ENCODE results near the gene E2F1. TPM values are rescaled to one million over a fixed set of nuclear protein-coding genes. Genes with fewer than 3 reads are reported as not detected.

Gene E2F1
- total and polyA plus RNA-seq, 2 of the 4 experiments (the other 2 are of a cell fraction) = 10.9 to 14.0 TPM

- peak overlapping the region; percentile 15 for H2AK9ac ChIP-seq (replicated peaks; ENCODE audit: low read depth, low read length, poor library complexity)
- no peak for ATAC-seq (ENCODE audit: low read depth)
- POLR2A ChIA-PET (ENCODE audit: unreplicated experiment) = no interaction called here
- TF ChIP-seq SMC3 (IDR thresholded peaks at IDR 0.05; ENCODE audit: low read depth, low read length) (no peak), MXI1 (IDR thresholded peaks at IDR 0.05; ENCODE audit: borderline replicate concordance, low read depth, low read length) (no peak), MAFK (IDR thresholded peaks at IDR 0.05; ENCODE audit: low read depth, low read length) (no peak), BHLHE40 (IDR thresholded peaks at IDR 0.05; ENCODE audit: low read depth, low read length) (no peak)
- H3K9me1 ChIP-seq (ENCODE audit: insufficient read depth, low read length) = 0 out of 2 replicates have a peak, but pooled peaks cover 13% of the 10 kb centered on the region
- H4K91ac ChIP-seq (ENCODE audit: insufficient read depth, low read depth, low read length) = no peak overlapping the region
- H3K4me3 ChIP-seq (ENCODE audit: insufficient read depth, low read depth, low read length) = no peak overlapping the region
- no peak overlapping the region for H2BK20ac ChIP-seq (ENCODE audit: low read depth, low read length)
- WGBS, 2 experiments (ENCODE audit: extremely low coverage in 2 of 2, insufficient read length in 1 of 2) = 90% methylated on average over 6 of the region's 8 CpGs; no CpG with 5 or more reads in 1 of the 2 experiments
- peak overlapping the region; percentile 93 to 96; a peak in 1 of 4 replicates for H4K8ac ChIP-seq (ENCODE audit: low read depth in 2 of 2, low read length in 2 of 2)
- no peak overlapping the region for H4K5ac ChIP-seq (ENCODE audit: low read depth, low read length)
- no peaks in the 10 kb centered on the region for H3K9me3 ChIP-seq (ENCODE audit: control insufficient read depth, insufficient read depth, low read length)
- no peak overlapping the region for H3K4me2 ChIP-seq (ENCODE audit: low read depth, low read length)
- H2BK120ac ChIP-seq (ENCODE audit: low read depth, low read length) = no peak overlapping the region
- dilution Hi-C loops (cut with HindIII; ENCODE audit: low sequenced_read_pairs, unreplicated experiment) (no loop called here), intact Hi-C loops (cut with micrococcal nuclease) (no loop called here), in situ Hi-C loops (cut with MboI; ENCODE audit: low sequenced_read_pairs) (no loop called here)
- H3K9ac ChIP-seq (ENCODE audit: low read depth, low read length) = no peak overlapping the region
- H3K14ac ChIP-seq (replicated peaks; ENCODE audit: low read depth, low read length) = no peak overlapping the region
- peaks cover 9% of the 10 kb centered on the region for H3K4me1 ChIP-seq (ENCODE audit: control insufficient read depth, insufficient read depth, low read length)
- H2AK5ac ChIP-seq (ENCODE audit: low read depth, low read length) = no peak overlapping the region
- CTCF ChIA-PET = no interaction called here
- DNase-seq = no peak
- H3K4ac ChIP-seq (ENCODE audit: low read depth, low read length) = no peak overlapping the region
- H3K27ac ChIP-seq (ENCODE audit: insufficient read depth, low read length) = no peak overlapping the region
- H3K23ac ChIP-seq (ENCODE audit: low read depth, low read length) = no peak overlapping the region
- H3K18ac ChIP-seq (ENCODE audit: low read depth, low read length) = no peak overlapping the region
- peaks cover 7 to 22% of the 10 kb centered on the region in 2 experiments; a peak in 2 of 4 replicates for H3K79me1 ChIP-seq (ENCODE audit: low read depth in 1 of 2, low read length in 2 of 2)
- no peaks in the 10 kb centered on the region for H3K27me3 ChIP-seq (ENCODE audit: control insufficient read depth, insufficient read depth, low read length)
- H2BK15ac ChIP-seq (ENCODE audit: low read depth, low read length) = no peak overlapping the region
- peaks cover 2% of the 10 kb centered on the region; the same call in 1 of the 2 replicates for H4K20me1 ChIP-seq (ENCODE audit: insufficient read depth, low read length)
- peak overlapping the region; percentile 46 for H2AFZ ChIP-seq (replicated peaks; ENCODE audit: low read length, poor library complexity)
- no peak overlapping the region for H3K56ac ChIP-seq (ENCODE audit: extremely low read depth, insufficient read depth, low read length)
- no peak overlapping the region for H2BK5ac ChIP-seq (ENCODE audit: low read depth, low read length, poor library complexity, severe bottlenecking)
- no TSS peak for BruUV-seq (replicated peaks)
- no peaks in the 10 kb centered on the region for H3K36me3 ChIP-seq (ENCODE audit: control insufficient read depth, insufficient read depth, low read length)
These were observed 1.3 kb upstream of the E2F1 start for GRCh38 chr20:33687370-33687915.
